CD14-positive monocyte (primary cell): ENCODE results near the gene SPART. TPM values are rescaled to one million over a fixed set of nuclear protein-coding genes. Genes with fewer than 3 reads are reported as not detected.

Experiments
- DNase-seq, 3 donors: peaks; one replicate each; pipeline ENCODE4 v3.0.0-alpha.2; 2011 to 2022
- H2AFZ ChIP-seq: 2 replicates; pipeline ENCODE4 v1.6.0; 2012; ENCODE audit warnings: mild to moderate bottlenecking, low read depth, low read length, inconsistent platforms; ENCODE audit not compliant: insufficient read depth, poor library complexity, severe bottlenecking
- H3K27ac ChIP-seq, 2 donors: 1 replicate in 1 of 2; 2 replicates in 1 of 2; pipeline ENCODE4 v1.5.1; 2012 to 2013; ENCODE audit warnings: low read length in 2 of 2, control low read depth in 1 of 2, inconsistent platforms in 1 of 2, low read depth in 1 of 2, mild to moderate bottlenecking in 1 of 2
- H3K27me3 ChIP-seq, 2 donors: one replicate each; pipeline versions ENCODE4 v1.6.0 to v1.6.1; 2011 to 2013; ENCODE audit warnings: low read length in 2 of 2; ENCODE audit not compliant: control insufficient read depth in 2 of 2, insufficient read depth in 2 of 2
- H3K36me3 ChIP-seq, 2 donors: replicated peaks in 1 of 2; 1 replicate in 1 of 2; 2 replicates in 1 of 2; pipeline versions ENCODE4 v1.5.1 to v1.6.1; 2012 to 2013; ENCODE audit warnings: low read length in 2 of 2, control low read depth in 1 of 2, inconsistent platforms in 1 of 2, mild to moderate bottlenecking in 1 of 2; ENCODE audit not compliant: insufficient read depth in 2 of 2, control insufficient read depth in 1 of 2
- H3K4me1 ChIP-seq, 2 donors: 1 replicate in 1 of 2; 2 replicates in 1 of 2; pipeline versions ENCODE4 v1.5.1 to v1.6.1; 2012 to 2013; ENCODE audit warnings: low read length in 2 of 2, control low read depth in 1 of 2, inconsistent platforms in 1 of 2, mild to moderate bottlenecking in 1 of 2, moderate library complexity in 1 of 2; ENCODE audit not compliant: insufficient read depth in 2 of 2, control insufficient read depth in 1 of 2
- H3K4me2 ChIP-seq: replicated peaks from 2 replicates; pipeline ENCODE3; 2012; ENCODE audit warnings: low read length, moderate library complexity, mild to moderate bottlenecking; ENCODE audit not compliant: poor library complexity, severe bottlenecking; ENCODE audit errors: extremely low read depth
- H3K4me3 ChIP-seq, 3 experiments: fragments of 200-600 bp in 1 of 3; sonication (generic) in 1 of 3; replicated peaks in 1 of 3; 1 replicate in 2 of 3; 2 replicates in 1 of 3; pipeline ENCODE4 v1.5.1; 2011 to 2013; ENCODE audit warnings: low read length in 3 of 3, mild to moderate bottlenecking in 3 of 3, control low read depth in 2 of 3, low read depth in 2 of 3, inconsistent platforms in 1 of 3, moderate library complexity in 1 of 3
- H3K79me2 ChIP-seq: 2 replicates; pipeline ENCODE4 v1.6.0; 2012; ENCODE audit warnings: mild to moderate bottlenecking, control low read depth, inconsistent platforms, low read length, moderate library complexity; ENCODE audit not compliant: insufficient read depth
- H3K9ac ChIP-seq: 2 replicates; pipeline ENCODE4 v1.6.0; 2017; ENCODE audit warnings: low read length, mild to moderate bottlenecking; ENCODE audit not compliant: insufficient read depth, poor library complexity, severe bottlenecking
- H3K9me3 ChIP-seq, 2 donors: replicated peaks in 1 of 2; 1 replicate in 1 of 2; 2 replicates in 1 of 2; pipeline versions ENCODE4 v1.5.1 to v1.6.1; 2012 to 2013; ENCODE audit warnings: low read length in 2 of 2, control low read depth in 1 of 2; ENCODE audit not compliant: control insufficient read depth in 1 of 2, insufficient read depth in 1 of 2
- H4K20me1 ChIP-seq: 2 replicates; pipeline ENCODE4 v1.6.0; 2012; ENCODE audit warnings: mild to moderate bottlenecking, low read length, control low read depth, moderate library complexity; ENCODE audit not compliant: insufficient read depth
- H3K27ac Mint-ChIP-seq, 7 donors: one replicate each; pipeline ENCODE4 v1.8.0; 2020; ENCODE audit warnings: mild to moderate bottlenecking in 7 of 7, mixed read lengths in 7 of 7, moderate library complexity in 6 of 7, inconsistent platforms in 2 of 7
- H3K27me3 Mint-ChIP-seq, 3 donors: one replicate each; pipeline ENCODE4 v1.8.0; 2021 to 2022; ENCODE audit warnings: low read depth in 3 of 3, mild to moderate bottlenecking in 3 of 3, mixed read lengths in 3 of 3, moderate library complexity in 3 of 3, inconsistent platforms in 1 of 3
- H3K36me3 Mint-ChIP-seq, 2 donors: one replicate each; pipeline ENCODE4 v1.8.0; 2020; ENCODE audit warnings: mixed read lengths in 2 of 2, inconsistent platforms in 1 of 2, mild to moderate bottlenecking in 1 of 2
- H3K4me1 Mint-ChIP-seq: one replicate; pipeline ENCODE4 v1.8.0; 2020; ENCODE audit warnings: mild to moderate bottlenecking, mixed read lengths
- H3K4me3 Mint-ChIP-seq, 2 donors: one replicate each; pipeline ENCODE4 v1.8.0; 2020; ENCODE audit warnings: mild to moderate bottlenecking in 2 of 2, mixed read lengths in 2 of 2, moderate library complexity in 1 of 2
- H3K9me3 Mint-ChIP-seq, 7 donors: one replicate each; pipeline ENCODE4 v1.8.0; 2020 to 2022; ENCODE audit warnings: mixed read lengths in 7 of 7, mild to moderate bottlenecking in 6 of 7, moderate library complexity in 6 of 7, inconsistent platforms in 2 of 7
- WGBS: methylation state at CpG from one replicate; pipeline ENCODE4 v1.1.5; 2013; ENCODE audit warnings: missing lambda C conversion rate; ENCODE audit not compliant: insufficient coverage; 5-methylcytosine and 5-hydroxymethylcytosine counted together
- intact Hi-C, 2 donors: fragments of 100-400 bp; cut with micrococcal nuclease; formaldehyde crosslinking; loops; one replicate each; pipeline versions ENCODE4 v1.15.0 to v1.15.1; 2023
- polyA plus RNA-seq, 3 donors: library from polyadenylated mRNA; depleted of rRNA in 1 of 3; unstranded in 2 of 3; stranded (reverse) in 1 of 3; fragments of 300-500 nt in 2 of 3; fragments of >200 nt in 1 of 3; fragmentation: Illumina TruSeq in 2 of 3; gene quantifications; 1 replicate in 2 of 3; 2 replicates in 1 of 3; pipeline ENCODE4 v1.2.3, GENCODE V29; 2012 to 2021
- TF ChIP-seq, protein P1 (sequence below): fragments of 200-600 bp; IDR thresholded peaks from one replicate; pipeline ENCODE4 v1.8.0; 2022; ENCODE audit warnings: antibody characterized with exemption, mild to moderate bottlenecking

SPART gene
- polyA plus RNA-seq, 3 donors, result 24.4 to 37.0 (median 29.8) TPM

DNA sequence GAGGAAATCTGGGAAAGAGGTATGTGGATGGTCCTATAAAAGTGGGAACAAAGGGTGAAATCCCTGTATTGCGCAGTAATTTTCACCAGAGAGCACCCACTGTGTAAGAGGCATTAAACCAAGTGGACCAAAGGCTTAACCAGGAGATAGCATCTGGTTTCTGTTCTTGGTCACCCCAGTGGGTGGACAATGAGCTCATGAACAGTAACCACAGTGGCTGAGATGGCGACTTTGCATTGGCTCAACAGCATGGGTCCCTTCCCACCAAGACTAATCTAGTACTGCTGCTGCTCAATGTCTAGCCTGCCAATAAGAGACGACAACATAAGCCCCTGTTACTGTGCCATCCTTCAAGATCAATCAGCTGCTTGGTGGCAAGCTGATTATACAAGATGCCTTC is 85.2 kb downstream of the SPART start:
- H3K4me1 ChIP-seq, result no peaks in the 10 kb centered on the region
- WGBS, result 97% methylated on average over 3 of the region's 3 CpGs
- peaks cover 0 to 8% (median 3%) of the 10 kb centered on the region in 7 donors for H3K9me3 Mint-ChIP-seq
- no peaks in the 10 kb centered on the region for H4K20me1 ChIP-seq
- H3K9me3 ChIP-seq, result peaks cover 0 to 8% of the 10 kb centered on the region in 2 donors
- no peaks in the 10 kb centered on the region for H3K79me2 ChIP-seq
- H3K27ac ChIP-seq, result no peak overlapping the region
- H3K36me3 Mint-ChIP-seq, result no peaks in the 10 kb centered on the region
- H3K4me3 ChIP-seq, result no peak overlapping the region
- no peak overlapping the region for H2AFZ ChIP-seq
- no peak overlapping the region for H3K4me3 Mint-ChIP-seq
- intact Hi-C loops, result no loop called here
- H3K36me3 ChIP-seq, result no peaks in the 10 kb centered on the region
- H3K4me1 Mint-ChIP-seq, result no peaks in the 10 kb centered on the region
- DNase-seq, result no peak
- H3K27me3 Mint-ChIP-seq, result peaks cover 0 to 1% (median 0%) of the 10 kb centered on the region in 3 donors
- H3K27ac Mint-ChIP-seq, result no peak overlapping the region
- no peak overlapping the region for H3K9ac ChIP-seq
- no peaks in the 10 kb centered on the region for H3K27me3 ChIP-seq
- TF ChIP-seq, protein P1, sequence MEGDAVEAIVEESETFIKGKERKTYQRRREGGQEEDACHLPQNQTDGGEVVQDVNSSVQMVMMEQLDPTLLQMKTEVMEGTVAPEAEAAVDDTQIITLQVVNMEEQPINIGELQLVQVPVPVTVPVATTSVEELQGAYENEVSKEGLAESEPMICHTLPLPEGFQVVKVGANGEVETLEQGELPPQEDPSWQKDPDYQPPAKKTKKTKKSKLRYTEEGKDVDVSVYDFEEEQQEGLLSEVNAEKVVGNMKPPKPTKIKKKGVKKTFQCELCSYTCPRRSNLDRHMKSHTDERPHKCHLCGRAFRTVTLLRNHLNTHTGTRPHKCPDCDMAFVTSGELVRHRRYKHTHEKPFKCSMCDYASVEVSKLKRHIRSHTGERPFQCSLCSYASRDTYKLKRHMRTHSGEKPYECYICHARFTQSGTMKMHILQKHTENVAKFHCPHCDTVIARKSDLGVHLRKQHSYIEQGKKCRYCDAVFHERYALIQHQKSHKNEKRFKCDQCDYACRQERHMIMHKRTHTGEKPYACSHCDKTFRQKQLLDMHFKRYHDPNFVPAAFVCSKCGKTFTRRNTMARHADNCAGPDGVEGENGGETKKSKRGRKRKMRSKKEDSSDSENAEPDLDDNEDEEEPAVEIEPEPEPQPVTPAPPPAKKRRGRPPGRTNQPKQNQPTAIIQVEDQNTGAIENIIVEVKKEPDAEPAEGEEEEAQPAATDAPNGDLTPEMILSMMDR, result no peak
- no peak overlapping the region for H3K4me2 ChIP-seq

GRCh38 chr13:36259361-36260137 is 86.6 kb downstream of the SPART start:
- peaks cover 0 to 8% (median 3%) of the 10 kb centered on the region in 7 donors for H3K9me3 Mint-ChIP-seq
- 91% methylated on average over 4 of the region's 8 CpGs for WGBS
- H3K27me3 ChIP-seq, result no peaks in the 10 kb centered on the region
- no peaks in the 10 kb centered on the region for H3K36me3 Mint-ChIP-seq
- H3K27ac ChIP-seq, result no peak overlapping the region
- no peaks in the 10 kb centered on the region for H3K4me1 ChIP-seq
- no peak overlapping the region for H3K4me2 ChIP-seq
- intact Hi-C loops, result no loop called here
- DNase-seq, result no peak
- H3K4me1 Mint-ChIP-seq, result no peaks in the 10 kb centered on the region
- peaks cover 0 to 3% (median 0%) of the 10 kb centered on the region in 3 donors for H3K27me3 Mint-ChIP-seq
- H4K20me1 ChIP-seq, result no peaks in the 10 kb centered on the region
- peaks cover 0 to 8% of the 10 kb centered on the region in 2 donors for H3K9me3 ChIP-seq
- no peak overlapping the region for H3K4me3 Mint-ChIP-seq
- no peaks in the 10 kb centered on the region for H3K79me2 ChIP-seq
- no peak overlapping the region for H3K4me3 ChIP-seq
- H2AFZ ChIP-seq, result no peak overlapping the region
- TF ChIP-seq, protein P1, result no peak
- no peak overlapping the region for H3K27ac Mint-ChIP-seq
- no peaks in the 10 kb centered on the region for H3K36me3 ChIP-seq
- H3K9ac ChIP-seq, result no peak overlapping the region
